GM21360 (cell line): ENCODE measurements around the gene LCN6.
"Not testable (repeated sequence)": the region's sequence is repeated elsewhere in the genome, so short reads cannot be mapped to it uniquely, and the experiment has no call there.

Experiments
- ATAC-seq: cut with Tn5 transposase; IDR thresholded peaks from one replicate; pipeline ENCODE4 v1.9.1; 2021; ENCODE audit warnings: mild to moderate bottlenecking, moderate library complexity; ENCODE audit not compliant: unreplicated experiment

LCN6 gene

DNA sequence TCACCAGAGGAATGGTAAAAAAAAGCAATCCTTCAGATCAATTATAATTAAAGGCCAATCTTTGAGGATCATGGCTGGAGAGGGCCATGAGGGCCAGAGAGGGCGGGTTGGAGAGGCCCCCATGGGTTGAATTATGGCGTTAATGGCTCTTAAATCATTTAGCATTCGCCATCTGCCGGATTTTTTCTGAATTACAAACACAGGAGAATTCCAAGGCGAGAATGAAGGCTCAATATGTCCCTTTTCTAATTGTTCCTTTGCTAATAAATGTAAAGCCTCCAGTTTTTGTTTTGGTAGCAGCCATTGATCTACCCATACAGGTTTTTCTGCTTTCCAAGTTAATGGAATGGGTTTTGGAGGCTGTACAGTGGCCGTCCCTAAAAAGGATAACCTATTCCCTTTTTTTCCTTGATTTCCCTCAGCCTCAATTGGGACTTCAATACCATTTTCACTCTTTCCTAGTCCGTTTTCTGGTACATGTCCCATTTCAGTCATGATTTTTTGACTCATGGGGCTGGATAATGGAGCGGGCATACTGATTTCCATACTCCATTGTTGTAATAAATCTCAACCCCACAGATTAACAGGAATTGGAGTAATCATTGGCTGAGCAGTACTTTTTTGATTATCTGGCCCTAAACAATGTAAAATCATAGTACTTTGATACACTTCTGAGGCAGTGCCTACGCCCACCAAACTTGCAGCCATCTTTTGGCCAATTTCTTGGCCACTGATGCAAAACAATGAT lies 36.1 kb upstream of the LCN6 start:
- ATAC-seq = no peak

- ATAC-seq = no peak
These were observed 34.1 kb upstream of the LCN6 start for GRCh38 chr9:136782452-136782851.

DNA sequence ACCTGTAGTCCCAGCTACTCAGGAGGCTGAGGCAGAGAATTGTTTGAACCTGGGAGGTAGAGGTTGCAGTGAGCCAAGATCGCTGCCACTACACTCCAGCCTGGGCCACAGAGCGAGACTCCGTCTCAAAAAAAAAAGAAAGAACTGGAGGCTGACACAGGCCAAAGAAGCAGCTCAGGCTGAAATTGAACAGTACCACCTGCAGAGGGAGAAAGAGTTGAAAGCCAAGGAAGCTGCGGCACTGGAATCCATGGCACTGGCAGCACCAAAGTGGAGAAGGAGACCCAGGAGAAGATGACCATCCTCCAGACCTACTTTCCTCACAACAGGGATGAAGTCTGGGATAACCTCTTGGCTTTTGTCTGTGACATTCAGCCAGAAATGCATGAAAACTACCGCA lies 31.5 kb upstream of the LCN6 start:
- no peak for ATAC-seq

DNA sequence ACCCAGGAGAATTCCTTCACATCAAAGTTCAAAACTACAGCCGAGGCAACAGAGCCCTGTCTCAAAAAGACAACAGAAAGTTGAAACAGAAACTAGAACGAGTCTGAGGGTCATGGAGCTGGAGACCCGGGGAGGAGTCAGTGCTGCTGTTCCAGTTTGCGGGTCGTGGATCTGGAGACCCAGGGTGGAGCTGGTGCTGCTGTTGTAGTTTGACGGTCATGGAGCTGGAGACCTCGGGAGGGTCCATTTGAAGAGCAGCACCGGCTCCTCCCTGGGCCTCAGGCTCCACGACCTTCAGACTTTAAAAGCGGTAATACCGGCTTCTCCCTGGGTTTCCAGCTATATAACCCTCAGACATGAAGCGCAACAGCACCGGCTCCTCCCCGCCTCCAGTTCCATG lies 29.0 kb upstream of the LCN6 start:
- no peak for ATAC-seq

- no peak for ATAC-seq
These were observed 28.6 kb upstream of the LCN6 start for GRCh38 chr9:136776947-136777346.

- ATAC-seq = no peak
These were observed 26.9 kb upstream of the LCN6 start for GRCh38 chr9:136775191-136775590.

- no peak for ATAC-seq
These were observed 26.2 kb upstream of the LCN6 start for GRCh38 chr9:136774416-136775045.

GRCh38 chr9:136773386-136774044 lies 25.2 kb upstream of the LCN6 start:
- no peak for ATAC-seq

DNA sequence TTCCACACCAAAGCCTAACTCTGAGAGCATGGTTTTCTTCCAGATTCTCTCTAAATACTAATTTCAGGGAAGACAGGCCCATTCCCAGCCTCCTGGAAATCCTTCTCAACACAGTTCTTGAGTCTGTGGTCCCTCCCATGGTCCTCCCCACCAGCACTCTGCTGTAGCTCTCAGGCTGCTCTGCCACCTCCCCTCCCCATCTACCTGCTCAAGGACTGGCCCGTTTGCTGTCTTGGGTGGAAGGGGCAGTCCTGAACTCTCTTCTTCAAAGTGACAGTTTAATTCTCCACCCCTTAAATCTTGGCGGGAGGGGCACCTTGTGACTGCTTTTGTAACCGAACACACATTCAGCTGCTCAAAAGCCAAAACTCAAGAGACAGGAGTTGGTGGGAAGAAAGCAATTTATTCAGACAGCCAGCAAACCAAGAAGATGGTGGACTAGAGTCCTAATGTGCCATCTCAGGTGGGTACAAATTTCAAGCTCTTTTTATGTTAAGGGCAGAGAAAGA lies 23.6 kb upstream of the LCN6 start:
- ATAC-seq = no peak

DNA sequence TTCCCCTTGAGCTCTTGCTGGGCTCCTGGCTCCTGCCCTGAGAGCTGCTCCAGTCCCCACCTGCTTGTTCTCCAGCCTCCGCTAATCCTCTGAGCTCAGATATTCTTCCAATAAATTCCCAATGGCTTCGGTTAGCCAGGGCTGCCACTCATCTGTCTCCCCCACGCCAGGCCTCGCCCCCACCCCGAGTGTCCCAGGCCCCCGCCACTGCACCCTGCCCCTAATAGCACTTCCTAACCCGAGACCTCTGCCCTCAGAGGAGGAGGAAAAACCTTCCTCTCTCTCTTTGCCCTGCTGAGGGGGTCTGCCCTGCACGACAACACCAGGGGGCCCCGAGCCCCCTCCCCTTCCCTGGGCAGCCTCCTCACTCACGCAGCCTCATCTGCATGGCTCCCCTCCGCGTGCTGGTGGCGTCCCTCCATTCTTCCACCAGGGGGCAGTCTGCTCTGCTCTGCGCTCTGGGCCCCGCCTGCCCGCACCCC lies 21.4 kb upstream of the LCN6 start:
- no peak for ATAC-seq

DNA sequence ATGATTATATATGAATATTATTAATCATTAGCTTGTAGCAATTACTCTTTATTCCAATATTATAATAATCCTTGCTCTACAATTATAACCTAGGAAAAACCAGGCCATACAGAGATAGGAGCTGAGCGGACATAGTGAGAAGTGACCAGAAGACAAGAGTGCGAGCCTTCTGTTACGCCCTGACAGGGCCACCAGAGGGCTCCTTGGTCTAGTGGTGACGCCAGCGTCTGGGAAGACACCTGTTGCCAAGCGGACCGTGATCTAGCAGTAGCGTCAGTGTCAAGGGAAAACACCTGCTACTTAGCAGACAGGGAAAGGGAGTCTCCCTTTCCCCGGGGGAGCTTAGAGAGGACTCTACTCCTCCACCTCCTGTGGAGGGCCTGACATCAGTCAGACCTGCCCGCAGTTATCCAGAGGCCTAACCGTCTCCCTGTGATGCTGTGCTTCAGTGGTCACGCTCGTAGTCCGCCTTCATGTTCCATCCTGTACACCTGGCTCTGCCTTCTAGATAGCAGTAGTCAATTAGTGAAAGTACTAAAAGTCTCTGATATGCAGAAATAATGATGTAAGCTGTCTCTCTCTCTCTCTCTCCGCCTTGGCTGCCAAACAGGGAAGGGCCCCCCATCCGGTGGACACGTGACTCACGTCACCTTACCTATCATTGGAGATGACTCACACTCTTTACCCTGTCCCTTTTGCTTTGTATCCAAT lies 18.2 kb upstream of the LCN6 start:
- not testable (repeated sequence) for ATAC-seq

- ATAC-seq = peak; percentile 47
These were observed 17.6 kb upstream of the LCN6 start for GRCh38 chr9:136765745-136766409.

DNA sequence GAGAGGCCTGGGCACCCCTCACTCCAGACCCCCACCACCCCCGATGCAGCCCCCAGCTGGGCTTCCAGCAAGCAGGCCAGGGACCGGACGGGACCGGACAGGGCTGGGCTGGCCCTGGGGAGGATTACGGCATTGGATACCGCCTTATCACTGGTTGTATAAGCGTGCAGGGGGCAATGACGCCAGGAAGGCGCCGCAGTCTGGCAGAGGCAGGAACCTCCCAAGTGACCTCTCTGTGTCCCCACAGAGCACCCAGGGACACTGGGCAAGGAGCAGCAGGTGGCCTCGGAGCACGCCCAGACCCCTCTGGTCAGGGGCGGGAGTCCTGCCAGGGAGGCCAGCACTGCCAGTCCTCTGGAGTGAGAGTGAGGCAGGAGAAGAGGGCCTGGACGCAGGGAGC lies 16.7 kb upstream of the LCN6 start:
- ATAC-seq = no peak

DNA sequence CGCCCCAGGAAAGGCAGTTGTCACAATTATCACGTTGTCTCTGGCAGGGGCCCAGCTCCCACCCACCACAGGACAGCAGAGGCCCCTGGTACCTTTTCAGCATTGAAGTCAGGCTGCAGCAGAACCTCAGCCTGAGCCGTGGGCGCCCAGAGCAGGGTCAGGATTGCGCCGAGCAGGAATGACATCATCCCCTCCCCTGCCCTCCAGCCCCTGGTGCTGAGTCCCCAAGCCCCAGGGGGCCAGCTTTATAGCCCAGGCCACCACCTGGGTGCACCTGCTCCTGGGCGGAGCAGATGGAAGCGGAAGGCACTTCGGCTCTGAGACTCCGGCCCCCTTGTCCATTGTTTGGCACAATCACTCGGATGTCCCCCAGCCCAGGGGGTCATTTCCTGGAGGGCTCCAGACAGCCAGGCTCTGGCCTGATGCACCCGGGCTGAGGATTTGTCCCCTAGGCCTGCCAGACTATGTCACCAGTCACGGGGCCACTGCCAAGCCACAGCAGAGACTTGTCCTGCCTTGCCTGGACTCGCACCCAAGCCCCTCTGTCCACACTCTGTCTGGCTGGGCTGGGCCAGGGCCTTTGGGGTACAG lies 16.1 kb upstream of the LCN6 start, which contains the start of gene LCN15:
LCN15 (minus strand) TSS at position 218 of the 591 bp plus-strand sequence; CDS start at position 188, 30 bp downstream.
- no peak for ATAC-seq

DNA sequence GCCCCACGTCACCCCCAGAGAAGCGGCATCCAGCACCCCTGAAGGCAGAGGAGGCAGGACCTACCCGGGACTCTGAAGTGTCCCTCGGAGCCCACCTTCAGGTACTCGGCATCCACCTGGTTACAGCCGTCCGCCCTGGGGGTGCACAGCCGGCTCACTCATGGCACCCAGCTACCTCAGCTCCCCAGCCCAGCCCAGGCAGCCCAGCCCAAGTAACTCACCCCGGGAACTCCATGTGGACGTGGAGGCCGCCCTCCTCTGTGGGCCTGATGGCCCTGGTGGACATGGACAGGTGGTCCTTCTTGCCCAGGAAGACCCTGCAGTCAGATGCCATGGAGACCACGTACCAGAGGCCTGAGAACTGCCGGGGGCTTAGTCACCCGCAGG lies 15.3 kb upstream of the LCN6 start:
- no peak for ATAC-seq

- ATAC-seq = no peak
These were observed 14.8 kb upstream of the LCN6 start for GRCh38 chr9:136762915-136763648.

DNA sequence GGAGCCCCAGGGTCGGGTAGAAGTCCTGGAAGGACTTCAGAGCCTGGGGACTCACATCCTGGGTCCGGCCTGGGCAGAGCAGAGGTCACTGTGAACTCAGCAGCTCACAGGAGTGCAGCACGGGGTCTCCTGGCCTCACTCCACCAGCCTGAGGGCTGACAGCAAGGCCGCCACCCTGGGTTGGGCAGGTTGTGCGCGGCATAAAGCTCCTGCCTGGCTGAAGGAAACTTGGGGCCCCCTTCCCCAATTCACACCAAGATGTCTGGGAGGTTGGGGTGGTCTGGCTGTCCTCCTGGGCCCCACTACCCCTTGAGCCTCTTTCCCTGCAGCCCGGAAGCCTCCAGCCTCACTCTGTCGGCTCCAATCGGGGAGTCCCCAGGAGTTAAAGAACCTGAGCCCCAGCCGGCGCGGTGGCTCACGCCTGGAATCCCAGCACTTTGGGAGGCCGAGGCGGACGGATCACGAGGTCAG lies 13.9 kb upstream of the LCN6 start:
- no peak for ATAC-seq

- no peak for ATAC-seq
These were observed 13.2 kb upstream of the LCN6 start for GRCh38 chr9:136761545-136761981.

- not testable (repeated sequence) for ATAC-seq
These were observed 12.7 kb upstream of the LCN6 start for GRCh38 chr9:136760834-136761544.
